DOHH2 (cell line): ENCODE results near the gene GMPR2.

Experiments used
- EZH2phosphoT487 ChIP-seq: fragments of 200-600 bp; sonication (generic); IDR thresholded peaks from 2 replicates; pipeline ENCODE4 v1.6.1; 2017; ENCODE audit warnings: borderline replicate concordance, mild to moderate bottlenecking, antibody characterized with exemption, low read length, moderate library complexity, mixed read lengths
- TF ChIP-seq, protein P1 (sequence below): fragments of 200-600 bp; sonication (generic); IDR thresholded peaks from one replicate; pipeline ENCODE4 v1.5.1; 2014; ENCODE audit warnings: antibody characterized with exemption, mild to moderate bottlenecking, low read depth, low read length; ENCODE audit not compliant: poor library complexity, severe bottlenecking

GRCh38 chr14:24232121-24232644 lies 546 bp upstream of the GMPR2 start, which contains the start of gene NEDD8:
- TF ChIP-seq, protein P1, sequence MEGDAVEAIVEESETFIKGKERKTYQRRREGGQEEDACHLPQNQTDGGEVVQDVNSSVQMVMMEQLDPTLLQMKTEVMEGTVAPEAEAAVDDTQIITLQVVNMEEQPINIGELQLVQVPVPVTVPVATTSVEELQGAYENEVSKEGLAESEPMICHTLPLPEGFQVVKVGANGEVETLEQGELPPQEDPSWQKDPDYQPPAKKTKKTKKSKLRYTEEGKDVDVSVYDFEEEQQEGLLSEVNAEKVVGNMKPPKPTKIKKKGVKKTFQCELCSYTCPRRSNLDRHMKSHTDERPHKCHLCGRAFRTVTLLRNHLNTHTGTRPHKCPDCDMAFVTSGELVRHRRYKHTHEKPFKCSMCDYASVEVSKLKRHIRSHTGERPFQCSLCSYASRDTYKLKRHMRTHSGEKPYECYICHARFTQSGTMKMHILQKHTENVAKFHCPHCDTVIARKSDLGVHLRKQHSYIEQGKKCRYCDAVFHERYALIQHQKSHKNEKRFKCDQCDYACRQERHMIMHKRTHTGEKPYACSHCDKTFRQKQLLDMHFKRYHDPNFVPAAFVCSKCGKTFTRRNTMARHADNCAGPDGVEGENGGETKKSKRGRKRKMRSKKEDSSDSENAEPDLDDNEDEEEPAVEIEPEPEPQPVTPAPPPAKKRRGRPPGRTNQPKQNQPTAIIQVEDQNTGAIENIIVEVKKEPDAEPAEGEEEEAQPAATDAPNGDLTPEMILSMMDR, result no peak
- no peak for TF ChIP-seq EZH2phosphoT487
